Measurements from ENCODE around the gene IL1R2.
A peak's percentile ranks its signal among the peaks of the same experiment; 100 is the strongest.

Gene IL1R2

DNA sequence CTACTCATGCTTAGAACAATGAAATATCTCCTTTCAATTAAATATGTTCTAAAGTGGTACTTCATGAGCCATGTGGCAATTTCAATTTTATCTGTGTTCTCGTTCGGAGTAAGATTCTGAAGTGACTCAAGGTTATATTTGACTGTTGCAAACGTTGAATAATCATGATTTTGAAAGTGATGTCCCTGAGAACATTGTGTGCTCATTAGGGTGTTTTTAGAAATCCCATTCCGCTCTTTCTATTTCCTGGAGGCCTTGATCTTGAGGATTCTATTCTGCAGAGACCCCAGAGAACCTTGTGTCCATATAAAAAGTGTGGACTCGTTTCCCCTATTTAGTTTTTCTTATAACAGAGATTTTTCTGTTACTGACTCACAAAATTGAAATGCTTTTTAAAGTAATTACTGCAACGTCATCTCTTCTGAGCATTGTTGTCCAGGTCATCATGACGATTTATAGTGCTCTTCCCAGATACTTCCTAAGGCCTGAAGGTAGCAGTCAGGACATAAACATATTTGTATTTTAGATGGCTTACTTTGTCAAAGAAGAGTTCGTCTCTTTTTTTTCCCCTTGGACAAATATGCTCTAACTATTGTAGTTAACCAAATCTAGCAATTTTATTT is 27.2 kb downstream of the IL1R2 start:
- FAIRE-seq = no peak
- DNase-seq (ENCODE audit: low spot score) = no peak

DNA sequence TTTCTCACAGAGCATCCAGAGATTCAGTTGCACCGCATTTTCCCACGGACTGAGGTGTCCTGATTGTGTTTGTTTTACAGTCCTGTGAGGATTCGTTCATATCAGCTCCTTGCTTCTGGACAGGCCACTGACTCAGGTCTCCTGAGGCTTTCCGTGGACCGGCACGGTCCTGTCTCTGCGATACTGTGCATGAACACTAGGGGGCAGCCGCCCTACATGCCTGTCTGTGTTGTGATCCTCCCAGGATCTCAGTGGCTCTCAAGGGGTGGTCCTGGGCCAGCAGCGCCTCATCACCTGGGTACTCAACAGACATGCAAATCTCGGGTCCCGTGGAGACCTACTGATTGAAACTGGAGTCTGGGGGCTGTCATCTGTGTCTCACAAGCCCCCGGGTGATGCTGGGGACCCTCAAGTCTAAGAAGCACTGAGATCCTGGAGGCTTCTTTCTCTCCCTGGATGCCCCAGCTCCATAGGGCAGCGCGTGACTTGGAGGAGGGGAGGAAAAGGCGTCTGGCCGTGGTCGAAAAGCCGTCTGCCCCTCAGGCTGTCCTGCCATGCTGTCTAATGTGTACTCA is 28.9 kb downstream of the IL1R2 start:
- FAIRE-seq = no peak
- peak; percentile 85 for DNase-seq (ENCODE audit: low spot score)

DNA sequence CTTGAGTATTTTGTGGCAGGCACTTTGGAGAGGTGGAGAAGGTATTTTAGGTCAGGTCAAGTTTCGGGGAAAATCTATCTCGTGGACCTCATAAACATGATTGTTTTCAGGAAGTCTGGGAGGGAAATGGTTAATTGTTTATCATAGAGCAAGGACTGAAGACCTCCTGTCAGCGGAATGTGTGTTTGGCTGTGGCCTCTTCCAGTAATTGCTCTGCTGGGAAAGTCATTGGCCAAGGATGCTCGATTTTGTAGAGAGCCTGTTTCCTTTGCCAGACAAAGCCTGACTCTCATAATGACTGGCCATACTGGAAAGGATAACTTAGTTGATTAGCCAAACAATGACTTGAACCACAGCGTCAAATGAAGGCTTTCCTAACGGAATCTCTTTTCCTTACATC is 30.0 kb downstream of the IL1R2 start:
- no peak for FAIRE-seq
- DNase-seq (ENCODE audit: low spot score) = no peak

DNA sequence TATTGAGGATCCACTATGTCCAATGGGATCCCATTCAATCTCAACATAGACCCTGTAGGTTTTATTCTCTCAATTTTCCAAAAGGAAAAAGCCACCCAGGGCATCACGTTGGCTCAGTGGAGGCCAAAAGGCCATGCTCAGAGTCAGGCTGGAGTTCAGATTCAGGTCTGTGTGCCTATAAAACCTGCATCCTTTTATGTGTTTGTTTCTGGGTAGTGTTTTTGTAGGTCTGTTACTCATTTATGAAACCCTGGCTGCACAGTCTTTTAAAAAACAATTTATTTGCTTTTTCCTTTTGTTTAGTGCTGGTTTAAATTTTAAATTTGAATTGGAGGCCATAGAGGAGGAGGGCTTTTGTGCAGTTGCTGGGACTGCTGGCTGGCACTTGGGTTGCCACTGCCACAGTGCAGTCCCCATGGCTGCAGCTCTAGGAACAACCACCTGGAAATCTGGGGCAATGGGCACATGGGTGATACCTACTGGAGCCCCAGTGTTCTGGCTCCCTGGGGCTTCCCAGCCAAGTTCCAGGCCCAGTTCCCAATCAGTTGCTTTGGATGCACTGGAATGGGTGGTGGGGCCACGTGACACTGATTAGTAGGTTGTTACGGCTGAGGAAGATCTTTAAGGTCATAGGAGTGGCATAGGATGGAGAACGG is 31.3 kb downstream of the IL1R2 start:
- DNase-seq (ENCODE audit: low spot score) = no peak
- no peak for FAIRE-seq

DNA sequence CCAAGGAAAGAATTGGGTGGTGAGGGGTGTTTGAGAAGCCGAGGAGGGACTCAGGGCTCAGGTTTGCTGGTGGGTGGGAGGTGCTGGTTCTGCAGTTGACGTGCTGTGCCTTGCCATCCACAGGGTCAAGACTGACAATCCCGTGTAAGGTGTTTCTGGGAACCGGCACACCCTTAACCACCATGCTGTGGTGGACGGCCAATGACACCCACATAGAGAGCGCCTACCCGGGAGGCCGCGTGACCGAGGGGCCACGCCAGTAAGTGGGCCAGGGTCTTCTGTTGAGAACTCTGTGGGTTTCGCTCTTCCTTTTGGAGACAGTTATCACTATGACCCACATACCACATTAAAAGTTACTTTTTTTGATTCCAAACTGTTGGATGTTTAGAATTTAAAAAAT is 32.6 kb downstream of the IL1R2 start:
- FAIRE-seq (no peak), DNase-seq (ENCODE audit: low spot score) (no peak)

DNA sequence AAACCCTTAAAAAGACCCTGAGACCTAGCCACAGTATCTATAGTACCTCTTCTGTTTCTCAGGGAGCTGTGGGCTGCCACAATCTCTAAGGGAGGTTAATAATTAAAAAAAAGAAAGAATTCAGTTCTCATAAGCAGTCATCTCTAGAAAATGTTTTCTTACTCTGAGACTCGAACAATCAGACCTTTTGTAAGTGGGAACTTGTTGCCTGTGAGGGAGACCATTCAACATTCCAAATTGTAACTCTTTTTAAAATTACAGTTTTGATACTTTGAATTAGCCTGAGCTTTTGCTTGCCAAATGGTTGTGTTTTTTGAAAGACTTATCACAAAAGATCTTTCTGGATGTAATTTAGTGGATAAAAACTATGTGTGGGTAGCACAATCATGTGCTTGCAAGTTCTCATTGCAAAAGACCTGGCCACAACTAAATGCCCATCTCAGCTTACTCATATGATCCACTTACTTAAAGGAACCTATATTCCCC is 33.3 kb downstream of the IL1R2 start:
- DNase-seq (ENCODE audit: low spot score) = no peak

DNA sequence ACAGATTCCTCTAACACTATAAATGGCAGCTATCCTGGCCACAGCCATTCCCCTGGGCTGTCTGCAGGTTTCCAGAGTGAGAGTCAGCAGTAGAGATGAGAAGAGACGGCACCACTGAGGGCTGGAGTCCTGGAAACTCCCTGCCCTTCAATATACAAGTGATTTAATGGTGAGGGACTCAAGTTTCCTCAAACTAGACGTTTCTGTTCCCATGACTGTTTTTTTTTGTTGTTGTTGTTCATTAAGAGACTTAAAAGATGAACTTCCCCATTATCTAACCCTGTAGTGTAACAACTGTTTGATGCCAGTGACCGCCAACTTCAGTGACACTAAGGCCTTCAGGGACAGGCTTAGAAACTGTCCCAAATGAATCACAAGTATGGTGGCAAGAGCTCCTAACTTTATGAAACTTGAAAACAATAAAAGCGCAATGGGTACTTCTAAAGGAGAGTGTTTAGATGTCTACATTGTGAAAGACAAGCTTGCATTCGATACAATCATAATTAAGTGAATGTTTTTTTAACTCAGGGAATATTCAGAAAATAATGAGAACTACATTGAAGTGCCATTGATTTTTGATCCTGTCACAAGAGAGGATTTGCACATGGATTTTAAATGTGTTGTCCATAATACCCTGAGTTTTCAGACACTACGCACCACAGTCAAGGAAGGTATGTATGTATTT is 34.0 kb downstream of the IL1R2 start:
- FAIRE-seq (no peak), DNase-seq (ENCODE audit: low spot score) (no peak)

More for the DNA sequence above, 33.3 kb downstream of the IL1R2 start:
- FAIRE-seq = no peak

DNA sequence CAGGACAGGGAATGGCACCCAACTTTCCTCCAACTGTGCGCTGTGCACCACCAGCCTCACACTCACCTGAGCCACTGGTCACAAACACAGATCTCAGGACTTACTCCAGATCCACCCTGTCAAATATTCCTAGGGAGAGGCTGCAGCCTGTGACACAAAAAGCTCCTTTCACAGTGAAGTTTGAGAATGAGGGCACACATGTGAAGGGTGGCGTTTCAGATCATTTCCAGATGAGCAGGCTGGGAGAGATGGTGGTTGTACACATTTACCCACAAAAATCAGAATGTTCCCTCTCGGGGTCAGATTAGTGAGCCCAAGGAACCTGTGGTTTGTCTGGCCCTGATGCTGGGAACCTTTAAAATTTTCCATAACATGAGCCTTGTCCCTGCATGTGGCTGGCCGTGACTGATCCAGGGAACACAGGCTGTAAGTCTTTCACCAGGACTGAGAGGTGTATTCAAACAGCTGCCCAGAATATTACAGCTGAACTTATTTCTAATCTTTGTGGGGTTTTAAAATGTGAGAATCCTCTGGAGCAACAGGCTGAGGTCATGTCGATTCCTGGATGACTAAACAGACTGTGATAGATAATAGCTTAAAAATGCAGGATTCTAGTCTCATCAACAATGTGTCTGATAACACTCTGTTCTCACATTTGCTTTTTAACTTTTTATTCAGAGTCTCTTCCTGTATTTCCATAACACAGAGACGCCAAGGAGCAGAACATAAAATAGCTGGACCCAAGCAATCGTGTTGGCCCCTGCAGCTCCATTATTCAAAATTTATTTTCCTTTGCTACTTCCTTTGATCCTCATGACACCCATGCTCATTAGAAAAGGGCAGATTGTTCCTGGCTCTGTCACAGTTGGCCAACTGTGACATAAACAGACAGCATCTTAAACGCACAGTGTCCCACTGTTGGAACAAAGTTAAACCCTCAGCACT is 35.5 kb downstream of the IL1R2 start:
- no peak for FAIRE-seq
- DNase-seq (ENCODE audit: low spot score) = no peak

DNA sequence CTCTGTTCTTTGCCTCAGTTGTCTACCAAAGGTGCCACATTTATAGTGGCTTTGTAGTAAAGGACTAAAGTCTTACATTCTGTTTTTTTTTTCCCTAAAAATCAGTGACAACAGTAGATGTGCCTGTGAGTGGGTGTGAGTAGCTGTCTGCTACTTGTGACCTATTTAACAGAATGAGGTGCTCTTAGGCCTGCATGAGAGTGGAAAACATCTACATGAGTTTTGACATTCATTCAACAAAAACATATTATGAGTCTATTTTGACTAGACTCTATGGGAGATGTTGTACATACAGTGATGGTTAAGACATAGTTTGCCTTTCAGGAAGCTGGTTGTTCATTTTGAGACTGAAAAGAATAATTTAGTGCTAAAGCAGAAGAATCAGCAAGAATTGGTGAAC is 36.7 kb downstream of the IL1R2 start:
- no peak for FAIRE-seq
- no peak for DNase-seq (ENCODE audit: low spot score)

DNA sequence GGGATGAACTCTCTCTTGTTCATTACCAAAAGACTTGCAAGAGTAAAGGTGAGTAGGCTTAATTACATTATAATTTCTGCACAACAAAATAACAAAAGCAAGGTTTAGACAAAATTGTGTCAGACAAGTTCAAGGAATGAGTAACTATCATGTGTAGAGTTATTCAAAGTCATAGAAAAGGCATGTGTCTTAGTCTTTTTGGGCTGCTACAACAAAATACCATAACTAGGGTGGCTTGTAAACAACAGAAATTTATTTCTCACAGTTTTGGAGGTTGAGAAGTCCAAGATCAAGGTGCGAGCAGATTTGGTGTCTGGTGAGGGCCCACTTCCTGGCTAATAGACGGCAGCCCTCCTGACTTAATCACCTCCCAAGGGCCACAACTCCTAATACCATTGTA is 37.6 kb downstream of the IL1R2 start:
- no peak for DNase-seq (ENCODE audit: low spot score)
- FAIRE-seq = no peak

DNA sequence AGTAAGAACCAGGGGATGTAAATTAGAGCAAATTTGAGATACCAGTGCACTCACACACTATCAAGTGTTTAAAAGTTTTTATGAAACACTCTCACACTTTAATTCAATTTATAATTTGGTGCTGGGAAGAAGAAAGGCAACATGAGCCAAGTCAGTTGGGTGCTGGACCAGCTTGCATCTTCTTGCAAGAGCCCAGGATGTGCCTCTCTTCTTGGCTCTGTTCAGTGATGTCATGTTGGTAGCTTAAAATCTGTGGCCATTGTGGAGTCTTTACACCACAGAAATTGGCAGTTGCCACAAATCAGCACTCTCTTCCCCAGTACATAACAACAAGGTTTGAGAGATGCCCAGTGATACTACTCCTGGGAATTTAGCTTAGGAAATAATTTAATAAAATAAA is 38.2 kb downstream of the IL1R2 start:
- FAIRE-seq (no peak), DNase-seq (ENCODE audit: low spot score) (no peak)

DNA sequence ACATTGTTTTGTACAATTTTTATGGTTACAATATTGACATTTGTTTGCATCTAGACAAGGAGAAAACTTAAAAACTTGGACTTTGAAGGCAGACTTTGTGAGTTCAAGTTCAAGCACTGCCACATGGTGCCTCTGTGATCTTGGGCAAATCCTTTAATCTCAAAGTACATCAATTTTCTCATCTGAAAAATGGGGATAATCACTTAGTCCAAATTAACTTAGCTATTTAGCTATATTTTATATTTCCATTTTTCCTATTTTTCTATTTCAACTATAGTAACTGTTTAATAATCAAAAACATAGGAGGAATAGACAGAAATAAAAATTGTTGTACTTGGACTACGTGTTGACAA is 38.7 kb downstream of the IL1R2 start:
- no peak for DNase-seq (ENCODE audit: low spot score)
- FAIRE-seq = no peak

DNA sequence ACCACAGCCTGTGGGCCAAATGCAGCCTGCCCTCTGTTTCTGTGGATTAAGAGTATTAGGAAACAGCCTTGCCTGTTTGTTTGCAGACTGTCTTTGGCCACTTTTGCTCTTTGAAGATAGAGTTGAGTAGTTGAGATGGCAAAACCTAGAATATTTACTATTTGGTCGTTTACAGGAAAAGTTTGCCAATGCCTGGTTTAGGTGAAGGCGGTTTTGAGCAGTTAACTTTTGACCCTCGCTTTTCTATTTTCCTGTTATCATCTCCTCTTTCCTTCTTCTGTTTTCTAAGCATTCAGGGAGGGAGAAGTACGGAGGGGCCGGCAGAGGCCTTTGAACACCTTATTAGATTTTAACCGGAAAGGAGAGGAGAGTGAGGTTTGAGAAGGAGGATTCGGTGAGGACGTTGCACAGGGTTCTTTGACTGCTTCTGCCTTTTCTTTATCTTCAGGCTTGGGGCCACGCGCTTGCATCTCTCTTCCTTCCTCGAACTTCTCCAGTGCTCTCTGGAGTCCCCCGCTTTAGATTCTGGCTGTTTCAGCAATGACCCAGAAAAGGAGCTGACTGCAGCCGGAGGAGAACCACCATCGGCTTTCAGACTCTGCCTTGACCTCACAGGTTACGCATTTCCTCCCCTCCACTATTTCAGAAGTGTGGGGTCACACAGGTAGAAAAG is 39.2 kb downstream of the IL1R2 start:
- DNase-seq (ENCODE audit: low spot score) (no peak), FAIRE-seq (no peak)

DNA sequence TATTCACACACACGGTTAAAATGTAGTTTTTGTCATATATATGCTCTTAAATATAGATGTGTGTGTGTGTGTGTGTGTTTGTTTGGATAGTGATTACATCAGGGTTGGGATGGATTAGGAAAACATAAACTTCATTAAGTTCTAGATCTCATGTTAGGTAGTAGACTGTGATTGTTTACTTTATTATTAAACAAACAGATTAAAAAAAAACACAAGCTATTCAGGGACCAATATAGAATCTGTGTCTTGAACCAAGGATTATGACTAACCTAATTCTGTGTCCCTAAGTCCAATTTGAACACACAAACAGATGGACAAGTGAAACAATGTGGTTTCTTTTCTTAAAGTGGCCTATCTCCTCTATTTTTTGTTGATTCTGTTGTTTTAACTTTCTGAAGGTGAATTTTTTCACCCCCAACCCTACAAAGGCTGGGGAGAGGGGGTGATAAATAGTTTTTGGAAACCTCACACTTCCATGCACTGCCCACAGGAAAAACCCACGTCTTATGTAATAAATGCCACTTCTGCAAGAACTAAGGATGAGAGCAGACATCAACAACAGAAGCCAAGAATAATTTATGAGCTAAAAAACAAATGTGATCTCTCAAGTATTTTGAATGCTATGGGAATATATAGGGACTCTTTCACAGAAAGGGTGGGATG is 40.7 kb downstream of the IL1R2 start:
- no peak for DNase-seq (ENCODE audit: low spot score)
- no peak for FAIRE-seq

DNA sequence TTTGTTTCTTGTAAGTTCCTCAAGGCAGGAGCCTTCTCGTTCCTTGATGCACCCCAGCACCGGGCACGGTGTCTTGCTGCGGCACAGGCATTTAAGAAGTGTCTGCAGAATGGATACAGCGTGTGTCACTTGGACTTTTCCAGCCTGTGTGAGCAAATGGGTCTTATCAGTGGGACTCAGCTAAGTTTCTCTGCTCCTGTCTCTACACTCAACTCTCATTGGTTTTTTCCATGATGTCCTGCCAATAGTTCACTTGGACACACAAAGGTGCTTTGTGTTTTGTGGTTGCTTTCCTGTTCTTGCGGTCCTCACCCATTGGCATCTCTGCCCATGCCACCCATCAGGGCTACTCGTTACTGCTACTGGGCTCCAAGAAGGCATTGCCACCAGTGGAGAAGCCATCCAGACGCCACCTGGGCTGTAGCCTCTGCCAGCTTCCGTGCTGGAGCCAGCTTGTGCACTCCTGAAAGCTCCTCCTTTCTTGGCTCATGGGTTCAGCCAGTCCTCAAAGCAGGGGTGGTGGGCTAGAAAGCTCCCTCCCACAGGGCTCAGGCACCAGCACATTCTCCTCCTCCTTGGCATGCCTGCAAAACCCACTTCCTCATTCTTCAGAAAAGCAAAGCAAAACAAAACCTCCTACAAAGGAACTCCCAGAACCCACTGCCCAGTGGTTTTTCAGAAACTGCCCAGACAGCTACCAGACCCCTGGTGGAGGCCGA is 41.4 kb downstream of the IL1R2 start:
- peak; percentile 76 for DNase-seq (ENCODE audit: low spot score)
- FAIRE-seq = no peak

DNA sequence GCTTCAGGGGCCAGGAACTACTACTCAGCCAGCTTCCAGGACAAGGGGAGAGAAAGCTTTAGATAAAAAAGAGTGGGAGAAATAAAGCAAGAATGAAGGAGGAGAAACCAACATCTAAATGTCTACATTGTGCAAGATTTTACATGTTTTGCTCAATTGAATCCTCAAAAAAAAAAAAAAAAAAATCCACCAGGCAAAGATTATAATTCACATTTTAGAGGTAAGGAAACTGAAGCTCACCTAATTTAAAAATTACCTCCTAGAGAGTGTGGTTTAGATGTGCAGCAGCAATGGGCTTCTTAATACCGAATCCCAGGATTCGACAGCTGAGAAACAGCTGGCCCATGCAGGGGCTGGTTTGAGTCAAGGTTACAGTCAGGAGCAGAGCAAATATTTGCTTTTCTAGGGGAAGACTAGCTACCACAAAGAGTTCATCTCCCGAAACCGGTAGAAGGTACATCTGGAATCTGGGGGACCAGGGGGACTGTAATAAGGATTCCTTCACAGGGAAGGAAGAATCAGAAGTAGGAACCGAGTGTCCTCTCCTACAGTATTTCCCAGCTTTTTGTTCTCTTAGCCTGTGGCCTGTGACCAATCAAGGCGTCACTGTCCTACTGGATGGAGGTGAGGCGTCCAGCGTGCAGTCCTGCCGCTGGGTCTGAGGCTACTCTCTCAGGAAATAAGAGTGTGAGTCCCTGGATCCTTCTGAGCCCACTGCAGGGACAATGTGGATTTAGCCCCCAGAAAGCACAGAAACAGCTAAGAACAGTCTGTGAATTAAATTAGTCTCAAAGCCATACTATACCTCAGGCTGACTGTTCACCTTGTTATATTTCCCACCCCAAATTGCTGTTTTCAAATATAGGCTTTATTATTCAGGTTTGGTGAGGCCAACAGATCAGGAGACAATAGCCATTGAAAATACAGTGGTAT is 42.3 kb downstream of the IL1R2 start:
- no peak for FAIRE-seq
- DNase-seq (ENCODE audit: low spot score) = no peak

DNA sequence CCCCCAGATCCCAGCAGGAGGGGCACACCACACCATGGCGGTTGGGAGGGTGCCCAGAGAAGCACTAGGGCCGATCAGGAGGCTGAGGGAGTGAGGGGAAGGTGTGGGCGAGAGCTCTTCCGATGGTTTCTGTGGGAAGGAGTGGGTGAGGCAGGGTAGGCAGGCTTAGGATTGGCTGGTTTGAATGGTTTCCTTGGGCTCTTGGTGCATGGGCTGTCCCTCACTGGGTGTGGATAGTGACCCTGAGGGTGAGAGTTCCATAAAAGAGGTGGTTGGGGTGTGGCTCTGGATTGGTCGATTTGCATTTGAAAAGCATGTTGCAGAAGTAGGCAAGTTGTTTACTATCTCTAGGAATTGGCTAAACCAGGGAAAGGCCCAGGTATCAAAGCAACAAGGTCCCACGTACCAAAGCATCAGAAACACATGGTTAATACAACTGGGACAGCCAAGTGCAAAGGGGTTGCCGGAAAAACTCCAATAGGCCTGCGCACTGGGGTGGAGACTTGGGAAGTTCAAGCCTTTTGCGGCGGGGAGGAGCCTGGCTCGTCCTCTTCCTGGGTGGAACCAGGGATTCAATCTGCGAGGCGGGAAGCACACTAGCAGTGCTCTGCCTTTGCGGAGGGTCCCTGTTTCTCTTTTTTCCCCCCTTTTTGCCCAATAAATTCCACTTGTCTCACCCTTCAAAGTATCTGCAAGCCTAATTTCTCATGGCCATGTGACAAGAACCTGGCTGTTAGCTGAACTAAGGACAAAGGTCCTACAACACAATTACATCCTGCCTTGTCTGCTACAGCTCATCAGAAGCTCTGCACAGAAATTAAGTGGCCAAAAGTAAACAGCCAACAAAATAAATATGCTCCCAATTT is 43.2 kb downstream of the IL1R2 start:
- FAIRE-seq (no peak), DNase-seq (ENCODE audit: low spot score) (no peak)

DNA sequence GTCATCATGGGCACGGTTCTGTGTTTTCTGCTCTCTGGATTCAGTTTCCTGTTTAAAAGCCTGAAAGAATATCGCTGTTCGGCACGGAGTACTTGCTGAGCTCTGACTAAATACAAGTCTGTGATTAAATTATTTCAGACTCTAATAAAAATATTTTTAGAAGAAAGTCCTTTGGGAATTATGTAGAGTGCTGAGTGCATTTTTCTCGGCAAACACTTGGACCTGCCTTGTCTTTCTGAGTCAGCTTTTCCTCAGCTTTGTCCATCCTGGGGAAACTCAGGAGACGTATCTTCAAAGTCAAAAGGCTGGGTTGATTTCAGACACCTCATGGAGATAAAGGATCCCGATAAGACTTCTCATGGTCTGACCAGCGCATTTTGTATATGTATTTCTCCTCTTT is 45.9 kb downstream of the IL1R2 start:
- FAIRE-seq (no peak), DNase-seq (ENCODE audit: low spot score) (no peak)

All from urothelium cell line (cell line).